HEK293 (cell line): Measurements from ENCODE around the gene HDAC7.

Source experiments
- CTCF ChIA-PET: fragments of 350-600 bp; formaldehyde crosslinking; extraction: SDS; loops from one replicate; lab custom pipeline; 2021; ENCODE audit warnings: antibody characterized with exemption; lab: Yijun Ruan, JAX
- POLR2A ChIA-PET: fragments of 300-600 bp; formaldehyde crosslinking; extraction: SDS; loops from one replicate; lab custom pipeline; 2020; ENCODE audit warnings: antibody characterized with exemption, inconsistent platforms; lab: Yijun Ruan, JAX
- H3K27ac ChIP-seq: fragments of 200-500 bp; sonication (Bioruptor generic); 2 replicates; pipeline ENCODE4 v1.5.1; 2014; ENCODE audit warnings: low read depth, low read length, control low read depth, inconsistent platforms; ENCODE audit errors: extremely low read depth
- H3K36me3 ChIP-seq, 2 experiments: fragments of 200-500 bp in 1 of 2; sonication (Bioruptor generic) in 1 of 2; 1 replicate in 1 of 2; 2 replicates in 1 of 2; pipeline ENCODE4 v1.5.1; 2014 to 2017; ENCODE audit warnings: inconsistent platforms in 2 of 2, low read length in 2 of 2; ENCODE audit not compliant: control insufficient read depth in 2 of 2, insufficient read depth in 1 of 2
- H3K4me1 ChIP-seq: fragments of 200-500 bp; sonication (Bioruptor generic); 2 replicates; pipeline ENCODE4 v1.5.1; 2014; ENCODE audit warnings: mild to moderate bottlenecking, low read length, inconsistent platforms; ENCODE audit not compliant: control insufficient read depth, insufficient read depth
- H3K4me3 ChIP-seq: 2 replicates; pipeline ENCODE4 v1.5.1; 2011; ENCODE audit warnings: low read depth, mild to moderate bottlenecking, control low read depth, low read length, moderate library complexity
- H3K9me3 ChIP-seq: fragments of 200-500 bp; sonication (Bioruptor generic); 2 replicates; pipeline ENCODE4 v1.5.1; 2014; ENCODE audit warnings: low read depth, low read length, inconsistent platforms; ENCODE audit not compliant: control insufficient read depth, insufficient read depth
- HOXD13 ChIP-seq: sonication (generic); formaldehyde crosslinking; IDR thresholded peaks from 2 replicates; pipeline ENCODE4 v1.8.0; 2022; ENCODE audit warnings: missing genetic modification reagents, borderline replicate concordance
- IKZF3 ChIP-seq: fragments of 450-650 bp; IDR thresholded peaks from 2 replicates; pipeline ENCODE4 v1.5.0; 2018; ENCODE audit warnings: missing biosample characterization, mild to moderate bottlenecking, missing genetic modification characterization, moderate library complexity
- KLF8 ChIP-seq: fragments of 450-650 bp; formaldehyde crosslinking; IDR thresholded peaks from 2 replicates; pipeline ENCODE4 v1.5.1; 2016; ENCODE audit warnings: missing biosample characterization, missing genetic modification characterization
- KLF9 ChIP-seq: fragments of 450-650 bp; formaldehyde crosslinking; IDR thresholded peaks from 2 replicates; pipeline ENCODE4 v1.5.1; 2016; ENCODE audit warnings: missing biosample characterization, missing genetic modification characterization, low read depth
- PRDM1 ChIP-seq: fragments of 450-650 bp; formaldehyde crosslinking; IDR thresholded peaks from 2 replicates; pipeline ENCODE4; 2016; ENCODE audit warnings: missing biosample characterization, missing genetic modification characterization
- ZBTB20 ChIP-seq: fragments of 450-650 bp; formaldehyde crosslinking; IDR thresholded peaks from 2 replicates; pipeline ENCODE4 v1.5.1; 2016; ENCODE audit warnings: missing biosample characterization, missing genetic modification characterization
- ZFP41 ChIP-seq: fragments of 450-650 bp; formaldehyde crosslinking; IDR thresholded peaks from 2 replicates; pipeline ENCODE4 v1.5.1; 2016; ENCODE audit warnings: missing biosample characterization, missing genetic modification characterization, borderline replicate concordance
- ZNF175 ChIP-seq: fragments of 450-650 bp; formaldehyde crosslinking; IDR thresholded peaks from 2 replicates; pipeline ENCODE4 v1.5.1; 2016; ENCODE audit warnings: missing biosample characterization, missing genetic modification characterization
- ZNF202 ChIP-seq: fragments of 450-650 bp; formaldehyde crosslinking; IDR thresholded peaks from 2 replicates; pipeline ENCODE4 v1.5.1; 2016; ENCODE audit warnings: missing biosample characterization, missing genetic modification characterization, borderline replicate concordance
- ZNF335 ChIP-seq: fragments of 450-650 bp; formaldehyde crosslinking; conservative IDR thresholded peaks from 2 replicates; pipeline ENCODE4 v1.5.1; 2016; ENCODE audit warnings: missing biosample characterization, missing genetic modification characterization
- ZNF366 ChIP-seq: fragments of 450-650 bp; formaldehyde crosslinking; conservative IDR thresholded peaks from 2 replicates; pipeline ENCODE4 v1.5.1; 2016; ENCODE audit warnings: missing biosample characterization, missing genetic modification characterization
- ZNF404 ChIP-seq: fragments of 450-650 bp; formaldehyde crosslinking; IDR thresholded peaks from 2 replicates; pipeline ENCODE4 v1.5.1; 2017; ENCODE audit warnings: missing biosample characterization, missing genetic modification characterization
- ZNF530 ChIP-seq: fragments of 450-650 bp; formaldehyde crosslinking; IDR thresholded peaks from 2 replicates; pipeline ENCODE4 v1.5.1; 2016; ENCODE audit warnings: low read depth, missing biosample characterization, missing genetic modification characterization
- ZNF549 ChIP-seq: fragments of 450-650 bp; IDR thresholded peaks from 2 replicates; pipeline ENCODE4 v1.5.1; 2018; ENCODE audit warnings: missing biosample characterization, missing genetic modification characterization, mild to moderate bottlenecking, inconsistent platforms, moderate library complexity
- ZNF600 ChIP-seq: fragments of 450-650 bp; formaldehyde crosslinking; IDR thresholded peaks from 2 replicates; pipeline ENCODE4 v1.5.1; 2016; ENCODE audit warnings: missing biosample characterization, missing genetic modification characterization
- ZNF621 ChIP-seq: fragments of 450-650 bp; formaldehyde crosslinking; IDR thresholded peaks from 2 replicates; pipeline ENCODE4 v1.5.1; 2017; ENCODE audit warnings: missing biosample characterization, missing genetic modification characterization
- ZNF623 ChIP-seq: fragments of 450-650 bp; formaldehyde crosslinking; IDR thresholded peaks from 2 replicates; pipeline ENCODE4 v1.5.1; 2016; ENCODE audit warnings: missing biosample characterization, missing genetic modification characterization
- ZNF654 ChIP-seq: fragments of 450-650 bp; formaldehyde crosslinking; IDR thresholded peaks from 2 replicates; pipeline ENCODE4 v1.5.1; 2016; ENCODE audit warnings: low read depth, missing biosample characterization, missing genetic modification characterization
- TF ChIP-seq, protein P1 (sequence below): fragments of 450-650 bp; formaldehyde crosslinking; IDR thresholded peaks from 2 replicates; pipeline ENCODE4 v1.5.1; 2016; ENCODE audit warnings: missing biosample characterization, missing genetic modification characterization
- TF ChIP-seq, protein P2 (sequence below): fragments of 450-650 bp; formaldehyde crosslinking; IDR thresholded peaks from 2 replicates; pipeline ENCODE4 v1.5.1; 2017; ENCODE audit warnings: missing biosample characterization, mild to moderate bottlenecking, missing genetic modification characterization, moderate library complexity
- TF ChIP-seq, protein P3 (sequence below): fragments of 450-650 bp; formaldehyde crosslinking; IDR thresholded peaks from 2 replicates; pipeline ENCODE4 v1.5.1; 2016; ENCODE audit warnings: missing biosample characterization, missing genetic modification characterization
- TF ChIP-seq, protein P4 (sequence below): fragments of 450-650 bp; formaldehyde crosslinking; IDR thresholded peaks from 2 replicates; pipeline ENCODE4 v1.5.1; 2016; ENCODE audit warnings: missing biosample characterization, missing genetic modification characterization

The HDAC7 gene

DNA sequence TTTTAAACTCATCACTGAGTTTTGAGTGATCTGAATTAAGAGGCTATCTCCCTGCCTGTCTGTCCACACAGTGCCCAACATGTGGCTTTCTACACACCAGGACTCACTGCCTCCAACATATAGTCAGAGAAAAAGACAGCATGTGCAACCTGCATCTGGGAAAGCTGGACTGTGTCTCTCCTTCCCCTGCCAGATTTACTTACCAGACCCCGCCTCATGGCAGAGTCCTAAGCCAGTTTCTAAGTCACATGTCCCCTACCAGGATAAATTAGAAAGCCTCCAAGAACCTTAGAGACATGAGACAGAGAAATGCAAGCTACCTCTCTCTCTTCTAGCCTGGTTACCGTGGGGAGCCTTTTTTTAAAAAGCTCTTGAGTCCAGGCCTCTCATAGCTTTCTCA lies 2.7 kb upstream of the HDAC7 start:
- CTCF ChIA-PET: interaction anchor here (0.6 to 7.3 kb wide), 6 partner anchors 9 to 105 kb away, joined by 3 to 91 read pairs (median 4); no protein-coding TSS in a partner anchor
- Histone ChIP-seq H3K4me3 (no peak overlapping the region), H3K4me1 (no peaks in the 10 kb centered on the region; the same call in 1 of the 2 replicates), H3K27ac (no peak overlapping the region), H3K36me3 (no peaks in the 10 kb centered on the region), H3K9me3 (no peaks in the 10 kb centered on the region)
- POLR2A ChIA-PET: no interaction called here
- TF ChIP-seq KLF8 (no peak), HOXD13 (CRISPR knock-in tag) (no peak), ZFP41 (tag by site-specific recombination) (no peak), ZNF404 (tag by site-specific recombination) (no peak), ZNF654 (tag by site-specific recombination) (no peak), ZNF623 (tag by site-specific recombination) (no peak), ZNF549 (tag by site-specific recombination) (no peak), IKZF3 (tag by site-specific recombination) (no peak), ZNF335 (tag by site-specific recombination) (no peak)
- TF ChIP-seq, protein P1, sequence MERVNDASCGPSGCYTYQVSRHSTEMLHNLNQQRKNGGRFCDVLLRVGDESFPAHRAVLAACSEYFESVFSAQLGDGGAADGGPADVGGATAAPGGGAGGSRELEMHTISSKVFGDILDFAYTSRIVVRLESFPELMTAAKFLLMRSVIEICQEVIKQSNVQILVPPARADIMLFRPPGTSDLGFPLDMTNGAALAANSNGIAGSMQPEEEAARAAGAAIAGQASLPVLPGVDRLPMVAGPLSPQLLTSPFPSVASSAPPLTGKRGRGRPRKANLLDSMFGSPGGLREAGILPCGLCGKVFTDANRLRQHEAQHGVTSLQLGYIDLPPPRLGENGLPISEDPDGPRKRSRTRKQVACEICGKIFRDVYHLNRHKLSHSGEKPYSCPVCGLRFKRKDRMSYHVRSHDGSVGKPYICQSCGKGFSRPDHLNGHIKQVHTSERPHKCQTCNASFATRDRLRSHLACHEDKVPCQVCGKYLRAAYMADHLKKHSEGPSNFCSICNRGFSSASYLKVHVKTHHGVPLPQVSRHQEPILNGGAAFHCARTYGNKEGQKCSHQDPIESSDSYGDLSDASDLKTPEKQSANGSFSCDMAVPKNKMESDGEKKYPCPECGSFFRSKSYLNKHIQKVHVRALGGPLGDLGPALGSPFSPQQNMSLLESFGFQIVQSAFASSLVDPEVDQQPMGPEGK (tag by site-specific recombination): no peak
- TF ChIP-seq, protein P2, sequence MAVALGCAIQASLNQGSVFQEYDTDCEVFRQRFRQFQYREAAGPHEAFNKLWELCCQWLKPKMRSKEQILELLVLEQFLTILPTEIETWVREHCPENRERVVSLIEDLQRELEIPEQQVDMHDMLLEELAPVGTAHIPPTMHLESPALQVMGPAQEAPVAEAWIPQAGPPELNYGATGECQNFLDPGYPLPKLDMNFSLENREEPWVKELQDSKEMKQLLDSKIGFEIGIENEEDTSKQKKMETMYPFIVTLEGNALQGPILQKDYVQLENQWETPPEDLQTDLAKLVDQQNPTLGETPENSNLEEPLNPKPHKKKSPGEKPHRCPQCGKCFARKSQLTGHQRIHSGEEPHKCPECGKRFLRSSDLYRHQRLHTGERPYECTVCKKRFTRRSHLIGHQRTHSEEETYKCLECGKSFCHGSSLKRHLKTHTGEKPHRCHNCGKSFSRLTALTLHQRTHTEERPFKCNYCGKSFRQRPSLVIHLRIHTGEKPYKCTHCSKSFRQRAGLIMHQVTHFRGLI: no peak
- TF ChIP-seq, protein P3, sequence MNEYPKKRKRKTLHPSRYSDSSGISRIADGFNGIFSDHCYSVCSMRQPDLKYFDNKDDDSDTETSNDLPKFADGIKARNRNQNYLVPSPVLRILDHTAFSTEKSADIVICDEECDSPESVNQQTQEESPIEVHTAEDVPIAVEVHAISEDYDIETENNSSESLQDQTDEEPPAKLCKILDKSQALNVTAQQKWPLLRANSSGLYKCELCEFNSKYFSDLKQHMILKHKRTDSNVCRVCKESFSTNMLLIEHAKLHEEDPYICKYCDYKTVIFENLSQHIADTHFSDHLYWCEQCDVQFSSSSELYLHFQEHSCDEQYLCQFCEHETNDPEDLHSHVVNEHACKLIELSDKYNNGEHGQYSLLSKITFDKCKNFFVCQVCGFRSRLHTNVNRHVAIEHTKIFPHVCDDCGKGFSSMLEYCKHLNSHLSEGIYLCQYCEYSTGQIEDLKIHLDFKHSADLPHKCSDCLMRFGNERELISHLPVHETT: no peak

DNA sequence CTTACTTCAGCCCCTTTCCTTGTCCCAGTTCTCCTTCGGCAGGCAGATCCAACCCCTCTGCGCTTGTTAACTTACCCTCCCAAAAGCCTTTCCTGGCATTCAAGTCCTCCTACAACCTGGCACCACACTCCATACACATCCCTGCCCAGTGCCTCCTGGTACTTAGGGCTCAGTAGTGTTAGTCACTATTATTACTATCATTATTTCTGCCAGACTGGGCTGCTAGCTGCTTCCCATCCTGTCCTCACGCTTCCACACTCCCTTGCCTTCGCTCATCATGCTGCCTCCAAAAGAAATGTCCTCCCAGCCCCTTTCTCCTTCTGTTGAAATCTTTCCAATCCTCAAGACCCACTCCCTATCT lies 1.6 kb upstream of the HDAC7 start:
- Histone ChIP-seq H3K36me3 (no peaks in the 10 kb centered on the region), H3K4me1 (peaks cover 3% of the 10 kb centered on the region; the same call in 1 of the 2 replicates)
- ChIA-PET POLR2A (interaction anchor here (0.6 to 2.6 kb wide), 5 partner anchors 8 to 45 kb away, joined by 3 to 18 read pairs (median 5); no protein-coding TSS in a partner anchor), CTCF (interaction anchor here (0.5 to 7.3 kb wide), 4 partner anchors 14 to 116 kb away, joined by 3 to 91 read pairs (median 10); no protein-coding TSS in a partner anchor)
- TF ChIP-seq ZNF530 (tag by site-specific recombination): peak; percentile 27; the same call in 1 of the 2 replicates
- TF ChIP-seq ZNF202 (tag by site-specific recombination): no peak
- TF ChIP-seq, all 188 proteins: peak for 1
- Histone ChIP-seq H3K4me3 (no peak overlapping the region), H3K27ac (no peak overlapping the region), H3K9me3 (no peaks in the 10 kb centered on the region)

DNA sequence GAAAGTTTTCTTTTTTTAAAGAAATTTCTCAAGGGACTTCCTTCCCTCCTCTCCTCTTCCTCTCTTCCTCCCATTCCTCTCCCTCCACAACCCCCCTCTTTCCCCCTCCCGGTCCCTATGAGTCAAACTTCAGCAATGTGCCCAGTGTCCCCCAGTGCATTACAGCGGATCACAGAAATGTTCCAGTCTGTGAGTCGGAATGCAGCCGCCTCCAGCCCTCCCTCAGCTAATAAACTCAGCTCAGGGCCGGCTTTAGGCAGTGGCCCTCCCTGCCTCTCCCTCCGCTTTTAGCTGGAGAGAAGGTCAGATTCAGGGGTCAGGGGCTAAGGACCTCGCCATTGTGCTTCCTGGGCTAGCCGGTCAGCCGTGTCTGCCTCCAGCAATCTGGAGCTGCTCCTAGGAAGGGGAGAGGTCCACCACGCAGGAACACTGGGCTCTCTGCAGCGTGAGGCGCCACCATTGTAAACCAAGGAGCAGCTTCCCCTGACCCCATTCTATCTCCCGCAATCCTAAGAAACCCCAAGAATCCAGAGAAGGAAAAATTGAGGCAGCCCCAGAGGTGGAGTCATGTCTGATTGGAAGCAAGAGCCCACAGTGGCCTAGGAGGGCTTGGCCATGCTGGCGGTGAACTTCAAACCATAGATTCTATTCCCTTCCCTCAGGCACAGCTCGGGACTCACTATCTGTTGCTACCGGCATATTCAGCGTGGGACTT lies 1.1 kb upstream of the HDAC7 start:
- Histone ChIP-seq H3K27ac (no peak overlapping the region), H3K9me3 (no peaks in the 10 kb centered on the region), H3K36me3 (no peaks in the 10 kb centered on the region), H3K4me3 (peak overlapping the region; percentile 67), H3K4me1 (peaks cover 3% of the 10 kb centered on the region; the same call in 1 of the 2 replicates)
- CTCF ChIA-PET: interaction anchor here (0.5 to 7.3 kb wide), 4 partner anchors 15 to 116 kb away, joined by 3 to 91 read pairs (median 10); no protein-coding TSS in a partner anchor
- POLR2A ChIA-PET: interaction anchor here (0.6 to 2.6 kb wide), 9 partner anchors 9 to 52 kb away, joined by 3 to 18 read pairs (median 4); no protein-coding TSS in a partner anchor
- no peak for TF ChIP-seq ZNF175 (tag by site-specific recombination)
- peak; percentile 71; the same call in 1 of the 2 replicates for TF ChIP-seq PRDM1 (tag by site-specific recombination)
- TF ChIP-seq ZBTB20 (tag by site-specific recombination): peak; percentile 31; the same call in 1 of the 2 replicates
- no peak for TF ChIP-seq ZNF621 (tag by site-specific recombination)
- peak; percentile 93 for TF ChIP-seq ZNF600 (tag by site-specific recombination)
- TF ChIP-seq, protein P4, sequence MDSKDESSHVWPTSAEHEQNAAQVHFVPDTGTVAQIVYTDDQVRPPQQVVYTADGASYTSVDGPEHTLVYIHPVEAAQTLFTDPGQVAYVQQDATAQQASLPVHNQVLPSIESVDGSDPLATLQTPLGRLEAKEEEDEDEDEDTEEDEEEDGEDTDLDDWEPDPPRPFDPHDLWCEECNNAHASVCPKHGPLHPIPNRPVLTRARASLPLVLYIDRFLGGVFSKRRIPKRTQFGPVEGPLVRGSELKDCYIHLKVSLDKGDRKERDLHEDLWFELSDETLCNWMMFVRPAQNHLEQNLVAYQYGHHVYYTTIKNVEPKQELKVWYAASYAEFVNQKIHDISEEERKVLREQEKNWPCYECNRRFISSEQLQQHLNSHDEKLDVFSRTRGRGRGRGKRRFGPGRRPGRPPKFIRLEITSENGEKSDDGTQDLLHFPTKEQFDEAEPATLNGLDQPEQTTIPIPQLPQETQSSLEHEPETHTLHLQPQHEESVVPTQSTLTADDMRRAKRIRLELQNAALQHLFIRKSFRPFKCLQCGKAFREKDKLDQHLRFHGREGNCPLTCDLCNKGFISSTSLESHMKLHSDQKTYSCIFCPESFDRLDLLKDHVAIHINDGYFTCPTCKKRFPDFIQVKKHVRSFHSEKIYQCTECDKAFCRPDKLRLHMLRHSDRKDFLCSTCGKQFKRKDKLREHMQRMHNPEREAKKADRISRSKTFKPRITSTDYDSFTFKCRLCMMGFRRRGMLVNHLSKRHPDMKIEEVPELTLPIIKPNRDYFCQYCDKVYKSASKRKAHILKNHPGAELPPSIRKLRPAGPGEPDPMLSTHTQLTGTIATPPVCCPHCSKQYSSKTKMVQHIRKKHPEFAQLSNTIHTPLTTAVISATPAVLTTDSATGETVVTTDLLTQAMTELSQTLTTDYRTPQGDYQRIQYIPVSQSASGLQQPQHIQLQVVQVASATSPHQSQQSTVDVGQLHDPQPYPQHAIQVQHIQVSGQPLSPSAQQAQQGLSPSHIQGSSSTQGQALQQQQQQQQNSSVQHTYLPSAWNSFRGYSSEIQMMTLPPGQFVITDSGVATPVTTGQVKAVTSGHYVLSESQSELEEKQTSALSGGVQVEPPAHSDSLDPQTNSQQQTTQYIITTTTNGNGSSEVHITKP: peak; percentile 91
- TF ChIP-seq KLF9 (tag by site-specific recombination): 0 out of 2 replicates have a peak, but pooled peaks have one; percentile 12
- TF ChIP-seq ZNF366 (tag by site-specific recombination): peak; percentile 82
